Activated naive CD4-positive, alpha-beta T cell treated with anti-CD3 and anti-CD28 coated beads, Interleukin-2, amount 10 ng/mL, durations not matched to agents 7 days and 5 days (primary cell): ENCODE data around the gene FBXO41.

Experiments used
- CTCF ChIA-PET: fragments of 350-600 bp; sonication (Branson Sonifier 250); formaldehyde crosslinking; loops from one replicate; lab custom pipeline; 2021; ENCODE audit warnings: antibody characterized with exemption; lab: Charles Lee
- DNase-seq: peaks from one replicate; pipeline ENCODE4 v3.0.0-alpha.2; 2020
- H3K27ac Mint-ChIP-seq: one replicate; pipeline ENCODE4 v1.8.0; 2021; ENCODE audit warnings: mild to moderate bottlenecking, moderate library complexity, mixed read lengths
- H3K27me3 Mint-ChIP-seq: one replicate; pipeline ENCODE4 v1.8.0; 2021; ENCODE audit warnings: mild to moderate bottlenecking, mixed read lengths
- H3K36me3 Mint-ChIP-seq: one replicate; pipeline ENCODE4 v1.8.0; 2021; ENCODE audit warnings: mixed read lengths
- H3K4me1 Mint-ChIP-seq: one replicate; pipeline ENCODE4 v1.8.0; 2021; ENCODE audit warnings: mixed read lengths
- H3K4me3 Mint-ChIP-seq: one replicate; pipeline ENCODE4 v1.8.0; 2021; ENCODE audit warnings: mild to moderate bottlenecking, moderate library complexity, mixed read lengths
- H3K9me3 Mint-ChIP-seq: one replicate; pipeline ENCODE4 v1.8.0; 2021; ENCODE audit warnings: mixed read lengths

FBXO41 gene

DNA sequence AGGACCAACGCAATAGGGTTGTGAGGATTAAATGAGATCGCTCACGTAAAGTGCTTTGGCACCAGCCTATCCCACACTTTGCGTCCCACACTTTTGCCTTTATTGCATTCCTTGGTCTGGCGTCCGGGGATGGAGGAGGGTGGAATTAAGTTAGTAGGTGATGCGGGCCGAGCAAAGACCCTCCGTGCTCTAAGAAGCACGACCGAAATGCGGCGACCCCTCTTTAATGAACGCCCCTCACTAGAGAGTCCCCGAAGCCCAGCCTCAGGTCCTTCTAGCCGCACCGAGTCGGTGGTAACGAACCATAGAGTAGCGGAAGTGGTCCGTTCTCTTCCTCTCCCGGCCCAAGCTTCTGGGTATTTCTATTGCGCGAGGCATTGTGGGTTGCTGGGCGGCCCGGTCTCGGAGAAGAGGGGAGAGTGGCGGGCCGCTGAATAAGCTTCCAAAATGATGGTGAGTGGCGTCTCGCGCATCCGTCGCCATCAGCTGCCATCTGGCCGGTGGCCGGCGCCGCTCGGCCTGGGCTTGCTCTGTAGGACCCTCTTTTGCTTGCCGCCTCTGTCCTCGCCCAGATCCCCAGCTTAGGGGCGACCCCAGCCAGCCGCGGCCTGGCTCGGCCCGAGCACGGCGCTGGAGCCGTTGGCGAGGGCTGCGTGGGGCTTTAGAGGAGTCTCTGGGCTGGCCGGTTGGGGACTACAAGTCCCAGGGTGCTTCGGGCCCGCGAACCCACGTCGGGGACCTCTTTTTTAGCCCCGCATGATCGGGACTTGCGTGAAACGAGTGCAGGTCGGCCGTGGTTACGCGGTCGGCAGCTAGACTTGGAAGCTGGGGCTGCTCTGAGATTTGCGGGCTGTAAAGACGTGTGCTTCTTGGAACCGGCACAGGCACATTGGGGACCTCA is 50.1 kb downstream of the FBXO41 start, which contains the start of gene CCT7:
Gene CCT7 (plus strand): TSS at position 377 of the 901 bp plus-strand sequence. CDS start 71 bp downstream, at position 448.
- Mint-ChIP-seq H3K9me3 (no peaks in the 10 kb centered on the region), H3K4me1 (peaks cover 48% of the 10 kb centered on the region), H3K27me3 (no peaks in the 10 kb centered on the region), H3K36me3 (peaks cover 11% of the 10 kb centered on the region), H3K27ac (peak within 1 kb of the TSS; percentile 93), H3K4me3 (peak within 1 kb of the TSS; percentile 92)
- DNase-seq = peak; percentile 93
- CTCF ChIA-PET = interaction anchor here (1.9 to 3.6 kb wide), 2 partner anchors 22 to 56 kb away, joined by 9 to 18 read pairs; no protein-coding TSS in a partner anchor

DNA sequence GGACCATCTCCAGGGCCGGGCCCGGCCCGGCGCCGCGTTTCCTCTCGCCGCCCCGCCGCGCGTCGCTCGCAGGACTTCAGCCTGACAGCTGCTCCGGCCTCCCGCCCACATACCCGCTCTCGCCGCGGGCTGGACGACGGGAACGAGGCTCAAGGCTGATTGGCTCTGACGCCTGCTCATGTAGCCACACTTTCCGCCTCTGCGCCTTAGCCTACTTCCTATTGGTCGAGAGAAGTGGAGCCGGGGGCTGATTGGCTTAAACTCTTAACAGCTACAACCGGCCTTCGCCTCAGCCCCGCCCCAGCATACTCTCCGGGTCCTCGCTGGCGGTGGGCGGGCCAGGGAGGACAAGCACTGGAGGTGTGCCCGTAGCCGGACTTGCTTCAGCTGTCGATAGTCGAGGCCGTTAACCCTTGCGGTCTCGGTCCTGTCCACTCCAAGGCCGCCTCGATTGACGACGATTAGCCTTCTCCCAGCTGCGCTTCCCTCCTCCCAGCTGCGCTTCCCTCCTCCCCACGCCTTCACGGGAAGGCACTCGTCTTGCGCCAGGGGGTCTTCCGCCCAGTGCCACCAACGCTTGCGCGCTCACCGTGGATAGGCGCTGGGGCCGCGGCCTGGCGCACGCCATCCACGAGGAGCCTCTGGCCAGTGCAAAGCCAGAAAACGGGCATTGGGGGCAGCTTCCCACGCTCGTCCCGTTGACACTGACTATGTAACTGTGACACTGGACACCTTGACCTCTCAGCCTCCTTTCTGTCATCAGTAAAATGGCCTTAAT is 50.9 kb downstream of the FBXO41 start, which contains the start of gene PRADC1:
Gene PRADC1 (minus strand): TSS at position 86 of the 778 bp plus-strand sequence. CDS start 79 bp downstream, at position 7.
- no peaks in the 10 kb centered on the region for H3K9me3 Mint-ChIP-seq
- DNase-seq = peak; percentile 98
- CTCF ChIA-PET = interaction anchor here (0.5 to 3.6 kb wide), 7 partner anchors 20 to 57 kb away, joined by 3 to 18 read pairs (median 4); partner anchors contain the start of gene SMYD5
- H3K36me3 Mint-ChIP-seq = peaks cover 8% of the 10 kb centered on the region
- H3K27me3 Mint-ChIP-seq = no peaks in the 10 kb centered on the region
- peak within 1 kb of the TSS; percentile 92 for H3K4me3 Mint-ChIP-seq
- peaks cover 42% of the 10 kb centered on the region for H3K4me1 Mint-ChIP-seq
- H3K27ac Mint-ChIP-seq = peak within 1 kb of the TSS; percentile 93

DNA sequence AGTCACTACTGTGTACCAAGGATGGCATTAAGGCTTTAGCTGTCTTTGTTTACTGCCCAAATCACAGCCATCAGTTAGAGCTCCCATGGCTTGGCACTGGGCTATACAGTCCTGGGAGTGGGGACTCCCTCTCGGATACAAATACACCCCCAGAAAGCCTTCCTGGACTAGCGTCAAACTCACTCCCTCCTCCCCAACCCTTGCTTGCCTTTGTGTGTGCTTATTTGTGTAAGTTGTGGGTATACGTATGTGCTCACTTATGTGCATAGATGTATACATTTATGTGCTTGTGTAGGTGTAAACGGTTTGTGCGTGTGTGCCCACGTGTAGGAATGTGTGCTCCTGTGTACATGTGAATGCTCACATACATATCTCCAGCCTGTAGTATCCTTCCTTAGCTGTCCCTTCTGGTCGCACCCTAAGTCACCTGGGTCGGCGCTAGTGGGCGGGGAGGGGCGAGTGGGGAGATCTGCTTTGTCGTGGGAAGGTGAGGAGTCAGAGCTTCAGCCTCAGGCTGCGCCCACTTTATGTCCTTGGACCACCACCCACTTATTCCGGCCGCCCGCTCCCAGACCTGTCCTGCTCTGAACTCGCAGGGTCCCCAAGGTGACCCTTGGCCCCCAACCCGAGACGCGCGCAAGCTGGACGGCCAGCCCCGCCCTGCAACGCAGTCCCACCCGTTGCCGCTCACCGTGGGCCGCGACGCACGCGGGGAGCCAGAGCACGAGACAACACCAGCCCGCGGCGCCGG is 51.7 kb downstream of the FBXO41 start:
- no peaks in the 10 kb centered on the region for H3K27me3 Mint-ChIP-seq

DNA sequence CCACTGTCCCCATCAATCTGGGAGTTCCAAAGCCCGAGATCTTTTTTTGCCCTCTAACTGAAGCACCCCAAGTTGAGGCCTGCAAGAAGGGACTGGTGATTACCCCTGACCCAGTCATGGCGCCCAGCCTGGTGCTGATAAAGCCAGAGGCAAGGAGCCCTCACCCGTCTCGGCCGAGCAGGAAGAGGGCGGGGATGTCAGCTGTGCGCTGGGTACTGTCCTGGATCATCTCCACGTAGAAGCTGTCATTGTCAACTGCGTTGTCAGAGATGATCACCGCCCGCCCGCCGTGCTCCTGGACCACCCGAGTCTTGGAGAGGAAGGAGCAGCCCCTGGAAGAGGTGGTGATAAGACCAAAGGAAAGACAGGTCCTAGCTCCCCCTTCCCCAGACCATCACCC is 55.6 kb downstream of the FBXO41 start:
- CTCF ChIA-PET = interaction anchor here (0.6 kb wide), 1 partner anchor 335 kb away, joined by 3 read pairs; no protein-coding TSS in a partner anchor

More for the DNA sequence above, 51.7 kb downstream of the FBXO41 start:
- Mint-ChIP-seq H3K4me3 (peak overlapping the region; percentile 92), H3K4me1 (peaks cover 38% of the 10 kb centered on the region), H3K27ac (peak overlapping the region; percentile 77), H3K36me3 (peaks cover 8% of the 10 kb centered on the region), H3K9me3 (no peaks in the 10 kb centered on the region)
- CTCF ChIA-PET = interaction anchor here (0.5 to 1.2 kb wide), 6 partner anchors 19 to 58 kb away, joined by 3 to 5 read pairs (median 4); partner anchors contain the start of gene SMYD5
- peak; percentile 65 for DNase-seq

GRCh38 chr2:73227086-73227485 is 57.2 kb downstream of the FBXO41 start:
- CTCF ChIA-PET = no interaction called here
- peaks cover 17% of the 10 kb centered on the region for H3K4me1 Mint-ChIP-seq
- DNase-seq = no peak
- no peak overlapping the region for H3K27ac Mint-ChIP-seq
- H3K27me3 Mint-ChIP-seq = no peaks in the 10 kb centered on the region
- H3K4me3 Mint-ChIP-seq = no peak overlapping the region
- H3K9me3 Mint-ChIP-seq = no peaks in the 10 kb centered on the region
- H3K36me3 Mint-ChIP-seq = peaks cover 2% of the 10 kb centered on the region

More for the DNA sequence above, 55.6 kb downstream of the FBXO41 start:
- Mint-ChIP-seq H3K36me3 (no peaks in the 10 kb centered on the region), H3K4me1 (peaks cover 23% of the 10 kb centered on the region), H3K9me3 (no peaks in the 10 kb centered on the region), H3K27ac (no peak overlapping the region), H3K4me3 (no peak overlapping the region), H3K27me3 (no peaks in the 10 kb centered on the region)
- DNase-seq = no peak

DNA sequence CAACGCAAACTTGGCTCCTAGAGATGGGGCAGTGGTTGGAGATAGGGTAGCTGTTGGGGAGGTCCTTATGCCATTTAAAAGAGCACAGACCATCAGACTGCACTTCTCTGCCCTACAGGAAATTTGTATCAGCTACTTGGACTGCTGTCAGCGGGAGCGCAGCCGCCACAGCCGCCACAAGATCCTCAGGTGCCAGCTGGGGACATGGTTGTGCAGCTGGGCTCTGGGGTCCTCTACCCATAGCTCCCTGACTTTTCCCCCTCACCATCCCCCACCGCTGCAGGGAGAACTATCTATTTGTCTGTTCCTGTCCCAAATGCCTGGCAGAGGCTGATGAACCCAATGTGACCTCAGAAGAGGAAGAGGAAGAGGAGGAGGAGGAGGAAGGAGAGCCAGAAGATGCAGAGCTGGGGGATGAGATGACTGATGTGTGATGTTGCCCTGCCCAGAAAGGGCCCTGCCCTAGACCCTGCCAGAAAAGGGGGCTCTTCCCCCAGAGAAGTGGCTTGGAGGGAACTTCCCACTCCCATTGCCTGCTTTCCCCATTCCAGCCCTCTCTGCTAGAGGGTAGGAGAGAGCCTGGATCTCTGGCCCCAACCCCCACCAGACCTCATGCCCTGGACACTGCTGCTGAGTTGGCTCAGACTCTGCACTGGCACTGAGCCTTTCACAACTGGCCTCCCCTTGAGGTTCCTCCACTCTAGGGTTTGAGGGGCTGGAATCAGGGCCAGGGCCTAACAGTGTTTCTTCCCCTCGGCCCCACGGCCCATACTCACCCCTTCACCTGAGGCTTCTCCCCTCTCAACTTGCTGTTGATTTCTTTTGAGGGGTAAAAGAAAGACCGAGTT is 58.5 kb downstream of the FBXO41 start:
- Mint-ChIP-seq H3K4me3 (no peak overlapping the region), H3K4me1 (peaks cover 14% of the 10 kb centered on the region), H3K36me3 (peaks cover 4% of the 10 kb centered on the region), H3K27me3 (no peaks in the 10 kb centered on the region), H3K9me3 (no peaks in the 10 kb centered on the region), H3K27ac (no peak overlapping the region)
- no peak for DNase-seq
- CTCF ChIA-PET = interaction anchor here (1.7 to 1.9 kb wide), 2 partner anchors 13 to 48 kb away, joined by 7 to 9 read pairs; no protein-coding TSS in a partner anchor

- Mint-ChIP-seq H3K27me3 (no peaks in the 10 kb centered on the region), H3K4me3 (no peak overlapping the region), H3K27ac (no peak overlapping the region), H3K36me3 (peaks cover 4% of the 10 kb centered on the region), H3K9me3 (no peaks in the 10 kb centered on the region), H3K4me1 (peaks cover 10% of the 10 kb centered on the region)
- no peak for DNase-seq
- CTCF ChIA-PET = interaction anchor here (1.9 kb wide), 1 partner anchor 47 kb away, joined by 7 read pairs; no protein-coding TSS in a partner anchor
Observed at GRCh38 chr2:73223821-73224220, 60.5 kb downstream of the FBXO41 start.

DNA sequence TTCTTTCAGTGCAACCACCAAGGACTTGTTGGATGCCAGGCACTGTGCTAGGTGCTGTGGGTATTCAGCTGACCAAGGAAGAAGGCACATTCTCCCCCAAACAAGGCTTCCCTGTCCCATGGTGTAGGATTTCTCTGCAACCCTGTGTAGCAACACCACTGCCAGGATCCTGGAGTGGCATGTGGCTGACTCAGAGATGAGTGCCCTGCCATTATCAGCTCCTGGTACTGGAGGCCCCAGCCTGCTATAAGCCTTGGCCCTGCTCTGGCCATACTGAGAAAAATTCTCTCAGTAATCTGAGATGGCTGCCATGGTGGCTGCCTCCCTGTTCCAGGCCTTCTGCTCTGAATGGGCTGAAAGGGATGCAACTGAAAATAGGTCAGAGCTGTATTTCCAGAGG is 66.0 kb downstream of the FBXO41 start:
- H3K9me3 Mint-ChIP-seq = no peaks in the 10 kb centered on the region
- H3K27ac Mint-ChIP-seq = no peak overlapping the region
- CTCF ChIA-PET = interaction anchor here (0.9 kb wide), 1 partner anchor 12 kb away, joined by 3 read pairs; no protein-coding TSS in a partner anchor
- H3K4me3 Mint-ChIP-seq = no peak overlapping the region
- H3K36me3 Mint-ChIP-seq = peaks cover 4% of the 10 kb centered on the region
- H3K4me1 Mint-ChIP-seq = peaks cover 23% of the 10 kb centered on the region
- no peak for DNase-seq
- H3K27me3 Mint-ChIP-seq = no peaks in the 10 kb centered on the region

DNA sequence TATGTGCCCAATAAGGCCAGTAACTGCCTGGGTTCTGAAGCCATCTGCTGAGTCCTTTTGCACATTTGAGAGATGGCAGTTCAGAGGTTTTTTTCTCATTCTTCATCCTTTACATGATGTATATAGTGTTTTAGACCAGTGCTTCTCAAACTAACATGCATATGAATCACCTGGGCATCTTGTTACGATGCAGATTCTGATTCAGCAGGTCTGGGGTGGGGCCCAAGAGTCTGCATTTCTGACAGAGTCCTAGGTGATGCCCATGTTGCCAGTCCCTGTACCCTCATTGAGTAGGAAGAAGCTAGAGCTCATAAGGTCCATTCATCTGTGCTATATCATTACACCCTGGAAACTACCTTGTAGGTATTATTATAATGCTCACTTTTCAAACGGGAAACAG is 66.5 kb downstream of the FBXO41 start:
- Mint-ChIP-seq H3K27ac (no peak overlapping the region), H3K4me3 (no peak overlapping the region)
- CTCF ChIA-PET = interaction anchor here (0.9 kb wide), 1 partner anchor 13 kb away, joined by 3 read pairs; no protein-coding TSS in a partner anchor

GRCh38 chr2:73217160-73217559 is 67.1 kb downstream of the FBXO41 start:
- no peak overlapping the region for H3K4me3 Mint-ChIP-seq
- H3K27ac Mint-ChIP-seq = no peak overlapping the region
- H3K9me3 Mint-ChIP-seq = no peaks in the 10 kb centered on the region
- CTCF ChIA-PET = no interaction called here
- peaks cover 3% of the 10 kb centered on the region for H3K36me3 Mint-ChIP-seq
- H3K27me3 Mint-ChIP-seq = no peaks in the 10 kb centered on the region
- no peak for DNase-seq
- peaks cover 32% of the 10 kb centered on the region for H3K4me1 Mint-ChIP-seq

More for the DNA sequence above, 66.5 kb downstream of the FBXO41 start:
- H3K4me1 Mint-ChIP-seq = peaks cover 27% of the 10 kb centered on the region
- DNase-seq = no peak
- no peaks in the 10 kb centered on the region for H3K9me3 Mint-ChIP-seq
- H3K36me3 Mint-ChIP-seq = peaks cover 4% of the 10 kb centered on the region
- no peaks in the 10 kb centered on the region for H3K27me3 Mint-ChIP-seq

DNA sequence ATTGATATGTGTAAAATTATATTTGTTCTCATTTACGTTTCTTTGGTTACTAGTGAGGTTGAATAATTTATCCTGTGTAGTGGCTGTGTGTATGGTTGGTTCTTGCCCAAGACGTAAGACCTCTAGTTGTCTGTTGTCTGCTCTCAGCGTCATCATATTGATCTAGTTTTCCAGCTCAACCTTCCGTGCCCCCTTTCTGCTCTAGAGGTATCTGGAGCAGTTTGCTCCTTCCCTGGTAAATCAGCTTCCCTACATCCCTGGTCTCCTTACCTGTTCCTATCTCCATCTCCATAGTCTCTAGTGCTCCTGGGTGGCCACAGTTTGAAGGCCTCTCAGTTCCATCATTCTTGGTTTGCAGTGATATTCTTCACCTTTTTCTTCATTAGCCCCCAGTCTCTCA is 69.0 kb downstream of the FBXO41 start:
- no peaks in the 10 kb centered on the region for H3K36me3 Mint-ChIP-seq
- no peak overlapping the region for H3K27ac Mint-ChIP-seq
- H3K9me3 Mint-ChIP-seq = no peaks in the 10 kb centered on the region
- H3K27me3 Mint-ChIP-seq = peaks cover under 1% of the 10 kb centered on the region
- no peak for DNase-seq
- peaks cover 32% of the 10 kb centered on the region for H3K4me1 Mint-ChIP-seq
- CTCF ChIA-PET = interaction anchor here (0.6 to 1.3 kb wide), 3 partner anchors 18 to 59 kb away, joined by 3 to 5 read pairs (median 4); no protein-coding TSS in a partner anchor
- peak overlapping the region; percentile 92 for H3K4me3 Mint-ChIP-seq
